Measurements from ENCODE around the gene CTIF. TPM values are rescaled to one million over a fixed set of nuclear protein-coding genes. Genes with fewer than 3 reads are reported as not detected.
A peak's percentile ranks its signal among the peaks of the same experiment; 100 is the strongest.

The CTIF gene
- total RNA-seq, 1 experiment from 2014 or later, result 95.8 TPM

- no peak for TF ChIP-seq CTCF (IDR thresholded peaks at IDR 0.05; ENCODE audit: unreplicated experiment)
- H3K9me3 Mint-ChIP-seq (ENCODE audit: unreplicated experiment), result no peaks in the 10 kb centered on the region
- ChIA-PET POLR2A (no interaction called here), CTCF (interaction anchor here (1.1 kb wide), 1 partner anchor 364 kb away, joined by 3 read pairs; no protein-coding TSS in a partner anchor)
- H3K27ac Mint-ChIP-seq (ENCODE audit: low read depth, unreplicated experiment), result peak overlapping the region; percentile 33
- no TSS peak for BruUV-seq (replicated peaks)
- H3K36me3 Mint-ChIP-seq (ENCODE audit: insufficient read depth, unreplicated experiment), result peaks cover 25% of the 10 kb centered on the region
- no peak for DNase-seq (ENCODE audit: unreplicated experiment)
- intact Hi-C loops (cut with micrococcal nuclease), result no loop called here
- peaks cover 27% of the 10 kb centered on the region for H3K4me1 Mint-ChIP-seq (ENCODE audit: insufficient read depth, unreplicated experiment)
- H3K4me3 Mint-ChIP-seq (ENCODE audit: unreplicated experiment), result no peak overlapping the region
- no peaks in the 10 kb centered on the region for H3K27me3 Mint-ChIP-seq (ENCODE audit: insufficient read depth, unreplicated experiment)
These were observed 301.1 kb downstream of the CTIF start for GRCh38 chr18:48839819-48840490.

DNA sequence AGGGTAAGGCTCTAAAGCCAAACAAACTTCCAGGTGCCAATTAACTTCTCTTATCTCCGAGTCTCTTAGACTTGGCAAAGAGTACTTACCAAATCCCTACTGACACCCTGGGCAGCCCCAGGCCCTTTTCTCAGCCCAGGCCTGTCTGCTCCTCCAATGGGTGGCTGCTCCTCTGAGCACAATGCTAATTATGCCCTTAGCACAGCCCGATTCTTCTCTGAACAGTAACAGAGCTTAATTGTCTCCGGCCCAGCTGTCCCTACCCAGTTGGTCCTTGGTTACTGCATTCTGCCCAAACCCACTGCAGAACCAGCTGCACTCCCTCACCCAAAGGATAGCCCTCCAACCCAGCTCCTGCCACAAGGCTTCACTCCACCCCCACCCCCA, 301.7 kb downstream of the CTIF start:
- TF ChIP-seq CTCF (IDR thresholded peaks at IDR 0.05; ENCODE audit: unreplicated experiment), result no peak
- no TSS peak for BruUV-seq (replicated peaks)
- peaks cover 4% of the 10 kb centered on the region for H3K9me3 Mint-ChIP-seq (ENCODE audit: unreplicated experiment)
- ChIA-PET CTCF (interaction anchor here (0.5 to 1.1 kb wide), 2 partner anchors 97 to 365 kb away, joined by 3 read pairs; no protein-coding TSS in a partner anchor), POLR2A (interaction anchor here (0.6 kb wide), 1 partner anchor 15 kb away, joined by 3 read pairs; no protein-coding TSS in a partner anchor)
- no peak for DNase-seq (ENCODE audit: unreplicated experiment)
- H3K27me3 Mint-ChIP-seq (ENCODE audit: insufficient read depth, unreplicated experiment), result no peaks in the 10 kb centered on the region
- intact Hi-C loops (cut with micrococcal nuclease), result no loop called here
- H3K4me1 Mint-ChIP-seq (ENCODE audit: insufficient read depth, unreplicated experiment), result peaks cover 27% of the 10 kb centered on the region
- H3K36me3 Mint-ChIP-seq (ENCODE audit: insufficient read depth, unreplicated experiment), result peaks cover 20% of the 10 kb centered on the region
- no peak overlapping the region for H3K27ac Mint-ChIP-seq (ENCODE audit: low read depth, unreplicated experiment)
- H3K4me3 Mint-ChIP-seq (ENCODE audit: unreplicated experiment), result no peak overlapping the region

- Mint-ChIP-seq H3K4me3 (ENCODE audit: unreplicated experiment) (no peak overlapping the region), H3K4me1 (ENCODE audit: insufficient read depth, unreplicated experiment) (peaks cover 35% of the 10 kb centered on the region), H3K36me3 (ENCODE audit: insufficient read depth, unreplicated experiment) (peaks cover 15% of the 10 kb centered on the region), H3K27ac (ENCODE audit: low read depth, unreplicated experiment) (no peak overlapping the region), H3K9me3 (ENCODE audit: unreplicated experiment) (peaks cover 15% of the 10 kb centered on the region), H3K27me3 (ENCODE audit: insufficient read depth, unreplicated experiment) (no peaks in the 10 kb centered on the region)
- DNase-seq (ENCODE audit: unreplicated experiment), result peak; percentile 92
- ChIA-PET POLR2A (interaction anchor here (0.7 kb wide), 1 partner anchor 9 kb away, joined by 3 read pairs; no protein-coding TSS in a partner anchor), CTCF (interaction anchor here (0.7 kb wide), 1 partner anchor 63 kb away, joined by 3 read pairs; no protein-coding TSS in a partner anchor)
- no peak for TF ChIP-seq CTCF (IDR thresholded peaks at IDR 0.05; ENCODE audit: unreplicated experiment)
- BruUV-seq (replicated peaks), result no TSS peak
- intact Hi-C loops (cut with micrococcal nuclease), result no loop called here
These were observed 302.8 kb downstream of the CTIF start for GRCh38 chr18:48841381-48842258.

Measured in MCF 10A (cell line).